IPS DF 4.7 (cell line): ENCODE data around the gene C2CD3.
A peak's percentile ranks its signal among the peaks of the same experiment; 100 is the strongest.
"Not testable (repeated sequence)": the region's sequence is repeated elsewhere in the genome, so short reads cannot be mapped to it uniquely, and the experiment has no call there.

ENCODE experiments used
- DNase-seq: peaks from one replicate; pipeline ENCODE4 v3.0.0-alpha.2; 2013; ENCODE audit warnings: low spot score; ENCODE audit errors: extremely low read depth

The C2CD3 gene

GRCh38 chr11:74004046-74004695 lies 166.6 kb downstream of the C2CD3 start:
- no peak for DNase-seq

DNA sequence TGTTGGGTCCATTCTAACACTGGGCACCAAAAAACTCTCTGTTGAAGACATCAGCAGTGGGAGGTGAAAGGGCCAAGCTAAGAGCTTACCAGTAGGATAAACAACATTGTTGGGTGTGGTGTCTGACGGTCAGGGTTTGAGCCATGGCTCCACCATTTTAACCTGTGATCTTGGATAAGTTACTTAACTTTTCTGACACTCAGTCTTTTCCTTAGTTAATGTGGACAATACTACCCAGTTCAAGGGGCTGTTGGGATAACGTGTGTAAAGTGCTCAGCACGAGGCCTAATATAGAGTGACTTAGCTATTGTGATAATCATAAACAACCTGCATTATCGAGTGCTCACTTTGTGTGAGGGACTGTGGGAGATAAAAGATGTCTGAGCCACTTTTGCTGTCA lies 168.0 kb downstream of the C2CD3 start:
- DNase-seq: no peak

GRCh38 chr11:74001822-74002286 lies 168.9 kb downstream of the C2CD3 start:
- no peak for DNase-seq

- no peak for DNase-seq
These were observed 170.3 kb downstream of the C2CD3 start for GRCh38 chr11:74000307-74001133.

DNA sequence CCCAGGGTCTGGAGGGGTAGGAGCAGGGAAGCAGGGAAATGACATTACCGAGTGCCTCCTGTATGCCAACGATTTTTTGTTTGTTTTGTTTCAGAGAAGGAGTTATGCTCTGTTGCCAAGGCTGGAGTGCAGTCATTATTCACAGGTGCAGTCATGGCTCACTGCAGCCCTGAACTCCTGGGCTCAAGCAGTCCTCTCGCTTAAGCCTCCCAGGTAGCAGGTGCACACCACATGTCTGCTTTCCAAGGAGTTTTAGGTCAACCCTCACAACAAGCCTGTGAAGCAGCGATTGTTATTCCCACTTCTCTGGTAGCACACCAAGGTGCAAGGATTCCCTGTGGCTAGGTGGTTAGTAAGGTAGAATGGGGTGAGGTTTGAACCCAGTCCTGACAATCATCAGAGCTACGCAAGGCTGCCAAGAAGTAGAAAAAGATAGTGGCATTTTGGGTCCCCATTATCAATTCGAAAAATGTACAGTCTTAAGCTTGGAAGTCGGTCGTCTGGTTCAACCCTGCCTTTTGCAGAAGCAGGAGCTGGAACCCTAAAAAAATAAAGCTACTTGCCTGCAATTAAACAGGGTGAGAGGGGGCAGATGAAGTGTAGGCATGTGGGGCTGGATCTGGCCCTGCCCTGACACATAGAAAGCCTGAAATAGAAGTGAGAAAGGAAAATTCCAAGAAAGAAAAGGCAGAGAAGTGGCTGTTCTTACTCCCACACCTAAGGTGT lies 171.1 kb downstream of the C2CD3 start:
- DNase-seq: no peak

- no peak for DNase-seq
These were observed 171.8 kb downstream of the C2CD3 start for GRCh38 chr11:73998846-73999575.

- no peak for DNase-seq
These were observed 173.6 kb downstream of the C2CD3 start for GRCh38 chr11:73997120-73997770.

- no peak for DNase-seq
These were observed 174.5 kb downstream of the C2CD3 start for GRCh38 chr11:73996161-73996747.

- DNase-seq: no peak
These were observed 175.1 kb downstream of the C2CD3 start for GRCh38 chr11:73995731-73996130.

- DNase-seq: no peak
These were observed 175.6 kb downstream of the C2CD3 start for GRCh38 chr11:73995247-73995646.

DNA sequence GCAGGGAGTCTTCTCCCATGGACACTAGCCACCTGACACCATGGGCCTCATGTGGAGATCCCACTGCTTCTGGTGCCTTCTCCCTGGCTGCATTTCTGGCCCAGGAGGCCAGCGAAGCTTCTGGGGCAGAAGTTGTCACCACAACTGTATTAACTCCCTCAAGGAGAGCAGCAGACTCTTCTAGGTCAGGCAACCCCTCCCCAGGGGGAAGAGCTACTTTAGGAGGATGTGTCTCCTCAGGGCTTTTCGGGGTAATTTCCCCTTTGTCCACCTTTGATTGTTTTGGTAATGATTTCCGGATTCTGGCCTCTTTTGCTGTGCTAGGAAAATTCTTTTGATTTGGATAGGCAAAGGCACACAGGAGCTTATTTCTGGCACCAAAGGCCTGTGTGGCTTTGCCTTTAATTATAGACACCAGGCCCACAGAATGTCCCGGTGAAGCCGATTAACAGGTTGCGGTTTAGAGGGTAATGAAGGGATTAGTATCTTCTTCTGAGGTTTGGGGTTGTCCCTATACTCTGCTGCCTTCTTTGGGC lies 179.3 kb downstream of the C2CD3 start:
- DNase-seq: no peak

DNA sequence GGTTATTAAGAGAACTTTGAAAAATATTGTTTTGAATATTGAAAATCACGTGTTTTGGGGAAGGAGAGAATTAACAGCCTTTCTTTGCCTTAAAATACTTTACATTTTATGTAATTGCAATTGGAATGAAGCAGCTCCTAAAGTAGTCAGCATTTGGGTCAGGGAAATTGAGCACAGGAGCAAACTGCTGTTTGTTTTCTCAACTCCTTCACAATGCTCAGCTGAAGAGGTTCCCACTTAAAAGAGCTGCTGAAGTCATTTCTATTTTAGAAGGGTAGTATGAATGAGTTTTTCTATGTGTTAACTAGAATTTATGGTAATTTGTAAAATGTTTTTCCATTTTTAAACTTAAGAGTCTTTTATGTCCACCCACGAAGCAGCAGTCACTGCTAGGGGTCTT lies 180.1 kb downstream of the C2CD3 start:
- DNase-seq: no peak

DNA sequence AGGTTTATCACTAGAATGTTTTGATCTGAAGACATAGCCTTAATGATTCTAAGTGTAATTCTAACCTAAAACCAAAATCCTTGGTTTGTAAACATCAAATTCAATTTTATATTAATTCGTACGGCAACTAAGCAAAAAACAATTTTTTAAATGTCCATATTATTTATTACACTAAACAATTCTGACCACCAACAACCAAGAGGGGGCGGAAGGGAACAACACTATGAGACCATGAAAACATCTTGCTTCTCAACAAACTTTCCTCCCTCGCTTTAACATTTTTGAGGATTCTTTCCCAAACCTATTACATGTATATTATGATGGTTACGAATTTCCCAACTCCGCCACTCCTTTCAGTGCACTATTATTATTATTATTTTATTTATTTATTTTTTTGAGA lies 181.6 kb downstream of the C2CD3 start:
- DNase-seq: no peak

GRCh38 chr11:73988227-73988626 lies 182.6 kb downstream of the C2CD3 start:
- no peak for DNase-seq

DNA sequence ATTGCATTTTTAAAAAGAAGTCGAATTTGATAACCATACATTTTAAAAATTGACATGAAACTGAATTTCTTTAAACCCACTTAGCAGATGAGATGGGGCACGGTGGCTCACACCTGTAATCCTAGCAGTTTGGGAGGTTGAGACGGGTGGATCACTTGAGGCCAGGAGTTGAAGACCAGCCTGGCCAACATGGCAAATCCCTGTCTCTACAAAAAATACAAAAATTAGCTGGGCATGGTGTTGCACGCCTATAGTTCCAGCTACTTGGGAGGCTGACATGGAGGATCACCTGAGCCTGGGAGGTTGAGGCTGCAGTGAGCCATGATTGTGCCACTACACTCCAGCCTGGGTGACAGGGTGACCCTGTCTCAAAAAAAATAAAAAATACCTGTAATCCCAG lies 185.1 kb downstream of the C2CD3 start:
- DNase-seq: not testable (repeated sequence)

- DNase-seq: no peak
These were observed 186.9 kb downstream of the C2CD3 start for GRCh38 chr11:73983741-73984538.

DNA sequence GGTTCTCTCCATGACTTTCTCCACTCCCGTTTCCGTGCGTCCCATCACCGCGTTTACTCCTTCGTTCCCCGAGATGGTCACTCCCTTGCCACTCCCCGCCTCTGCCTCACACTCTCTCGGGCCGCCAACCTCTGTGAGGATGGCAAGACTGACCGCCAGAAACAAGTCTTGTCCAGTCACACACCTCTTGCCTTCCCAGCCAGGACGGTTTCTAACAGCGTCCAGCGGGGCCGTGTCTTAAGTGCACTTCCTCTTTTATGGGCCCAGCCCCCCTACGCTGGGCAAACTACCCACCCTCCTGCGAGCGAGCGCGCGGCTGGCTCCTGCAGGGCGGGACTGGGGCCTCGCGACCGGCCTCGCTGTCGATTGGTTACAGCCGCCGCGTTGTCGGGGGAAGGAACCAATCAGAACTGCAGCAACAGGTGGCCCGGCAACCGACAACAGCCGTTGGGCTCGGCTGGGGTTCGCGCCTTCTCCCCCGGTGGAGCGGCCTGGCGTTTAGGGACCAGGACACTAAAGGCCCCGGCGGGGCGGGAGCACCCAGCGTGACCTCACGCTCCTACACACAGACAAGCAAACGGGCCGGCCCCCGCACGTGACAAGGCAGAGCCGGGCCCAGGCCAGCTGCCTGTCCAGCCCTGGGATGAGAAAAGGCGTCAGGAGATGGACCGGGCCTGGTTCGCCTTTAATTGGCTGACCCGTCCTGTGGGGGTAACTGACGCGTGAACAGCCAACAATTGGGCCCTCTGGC lies 187.6 kb downstream of the C2CD3 start:
- DNase-seq: peak; percentile 66

- DNase-seq: no peak
These were observed 188.2 kb downstream of the C2CD3 start, which contains the start of gene UCP2 for GRCh38 chr11:73982595-73982989. TSS of gene UCP2 (minus strand) at chr11:73982843. CDS start at chr11:73978378, 4,465 bp downstream.
